GM12801 (cell line): ENCODE data around the gene PPP2R1A.

Experiments used
- TF ChIP-seq, protein P1 (sequence below): IDR thresholded peaks from one replicate; pipeline ENCODE4 v1.5.1; 2011; ENCODE audit warnings: control low read depth; ENCODE audit not compliant: insufficient read length; ENCODE audit errors: extremely low read depth

The PPP2R1A gene

DNA sequence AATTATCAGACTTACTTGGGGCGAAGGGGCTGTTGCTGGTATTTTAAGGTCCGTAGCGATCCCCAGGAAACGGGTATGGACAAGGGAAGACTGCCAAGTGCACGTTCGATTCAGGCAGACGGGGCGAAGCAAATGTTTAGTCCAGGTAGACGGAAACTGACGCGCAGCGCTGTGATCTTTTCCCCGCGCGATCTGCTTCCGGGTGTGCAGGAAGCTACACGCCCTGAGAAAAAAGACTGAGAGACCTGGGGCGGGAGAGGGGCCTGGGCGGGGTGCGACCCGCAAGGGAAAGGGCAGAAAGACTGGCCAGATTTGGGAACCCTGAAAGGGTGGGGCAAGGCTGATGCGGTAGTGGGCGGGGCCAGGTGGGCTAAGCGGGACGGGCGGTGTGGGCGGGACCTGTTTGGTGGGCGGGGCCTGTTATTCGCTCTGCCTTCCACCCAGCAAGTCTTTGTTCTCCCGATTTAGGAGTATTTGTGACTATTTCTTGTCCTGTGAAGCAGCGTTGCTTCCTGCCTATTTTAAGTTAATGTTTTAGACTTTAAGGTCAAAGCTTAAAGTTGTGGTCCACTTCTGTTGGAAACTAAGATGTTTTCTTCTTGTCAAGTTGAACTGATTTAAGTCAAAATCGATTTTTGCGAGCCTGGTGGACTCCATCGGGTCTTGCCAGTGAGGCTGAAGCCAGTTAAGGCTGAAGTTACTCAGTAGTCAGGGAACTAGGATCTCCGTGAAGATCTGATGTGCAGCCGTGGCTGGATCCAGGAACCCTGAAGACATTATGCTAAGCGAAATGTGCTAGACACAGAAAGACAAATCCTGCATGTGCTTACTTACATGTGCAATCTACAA is 18.3 kb upstream of the PPP2R1A start, which contains the start of gene ZNF836:
Gene ZNF836, minus strand, starts transcription at position 301 of the 849 bp plus-strand sequence. CDS start 3,549 bp downstream, outside the sequence.
- TF ChIP-seq, protein P1, sequence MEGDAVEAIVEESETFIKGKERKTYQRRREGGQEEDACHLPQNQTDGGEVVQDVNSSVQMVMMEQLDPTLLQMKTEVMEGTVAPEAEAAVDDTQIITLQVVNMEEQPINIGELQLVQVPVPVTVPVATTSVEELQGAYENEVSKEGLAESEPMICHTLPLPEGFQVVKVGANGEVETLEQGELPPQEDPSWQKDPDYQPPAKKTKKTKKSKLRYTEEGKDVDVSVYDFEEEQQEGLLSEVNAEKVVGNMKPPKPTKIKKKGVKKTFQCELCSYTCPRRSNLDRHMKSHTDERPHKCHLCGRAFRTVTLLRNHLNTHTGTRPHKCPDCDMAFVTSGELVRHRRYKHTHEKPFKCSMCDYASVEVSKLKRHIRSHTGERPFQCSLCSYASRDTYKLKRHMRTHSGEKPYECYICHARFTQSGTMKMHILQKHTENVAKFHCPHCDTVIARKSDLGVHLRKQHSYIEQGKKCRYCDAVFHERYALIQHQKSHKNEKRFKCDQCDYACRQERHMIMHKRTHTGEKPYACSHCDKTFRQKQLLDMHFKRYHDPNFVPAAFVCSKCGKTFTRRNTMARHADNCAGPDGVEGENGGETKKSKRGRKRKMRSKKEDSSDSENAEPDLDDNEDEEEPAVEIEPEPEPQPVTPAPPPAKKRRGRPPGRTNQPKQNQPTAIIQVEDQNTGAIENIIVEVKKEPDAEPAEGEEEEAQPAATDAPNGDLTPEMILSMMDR = no peak

DNA sequence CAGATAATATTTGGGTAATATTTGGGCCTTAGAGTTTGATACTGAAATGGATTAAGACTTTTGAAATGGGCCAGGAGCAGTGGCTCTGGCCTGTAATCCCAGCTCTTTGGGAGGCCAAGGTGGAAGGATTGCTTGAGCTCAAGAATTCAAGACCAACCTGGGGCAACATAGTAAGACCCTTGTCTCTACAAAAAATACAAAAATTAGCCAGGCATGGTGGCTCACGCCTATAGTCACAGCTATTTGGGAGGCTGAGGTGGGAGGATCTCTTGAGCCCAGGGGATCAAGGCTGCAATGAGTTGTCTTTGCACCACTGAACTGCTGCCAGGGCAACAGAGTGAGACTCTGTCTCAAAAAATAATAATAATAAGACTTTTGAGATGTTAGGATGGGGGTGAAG is 17.5 kb upstream of the PPP2R1A start:
- TF ChIP-seq, protein P1 = no peak

DNA sequence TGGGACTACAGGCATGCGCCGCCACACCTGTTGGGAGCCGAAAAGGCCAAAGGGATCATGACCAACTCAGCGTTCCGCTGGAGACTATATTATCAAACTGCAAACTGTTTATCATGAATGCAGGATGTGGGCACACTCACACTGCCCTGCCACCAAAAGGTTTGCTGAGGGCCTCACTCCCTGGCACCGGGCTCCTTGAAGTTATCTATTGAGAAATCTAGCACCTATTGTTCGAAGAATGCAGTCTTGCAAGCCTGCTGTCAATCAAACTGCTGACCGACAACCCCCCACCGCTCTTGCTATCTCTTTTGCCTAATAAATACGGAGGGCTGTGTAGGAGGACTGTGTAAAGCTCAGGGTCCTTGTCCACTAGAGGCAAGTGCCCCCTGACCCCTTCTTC is 13.3 kb upstream of the PPP2R1A start:
- TF ChIP-seq, protein P1 = no peak

DNA sequence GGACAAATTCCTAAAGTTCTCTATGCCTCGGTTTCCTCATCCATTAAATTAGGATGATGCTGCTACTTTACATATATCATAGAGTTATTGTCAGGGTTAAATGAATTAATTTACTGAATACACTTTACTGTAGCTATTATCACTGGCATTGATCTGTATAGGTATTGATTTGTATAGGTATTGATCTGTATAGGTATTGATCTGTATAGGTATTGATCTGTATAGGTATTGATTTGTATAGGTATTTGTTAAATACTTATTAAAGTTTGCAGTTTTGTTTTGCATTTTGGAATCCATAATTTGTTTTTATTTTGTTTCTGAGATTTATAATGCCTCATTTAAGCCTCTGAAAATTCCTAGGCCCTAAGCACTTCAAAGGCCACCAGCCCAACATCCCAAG is 2.4 kb upstream of the PPP2R1A start:
- TF ChIP-seq, protein P1 = no peak

DNA sequence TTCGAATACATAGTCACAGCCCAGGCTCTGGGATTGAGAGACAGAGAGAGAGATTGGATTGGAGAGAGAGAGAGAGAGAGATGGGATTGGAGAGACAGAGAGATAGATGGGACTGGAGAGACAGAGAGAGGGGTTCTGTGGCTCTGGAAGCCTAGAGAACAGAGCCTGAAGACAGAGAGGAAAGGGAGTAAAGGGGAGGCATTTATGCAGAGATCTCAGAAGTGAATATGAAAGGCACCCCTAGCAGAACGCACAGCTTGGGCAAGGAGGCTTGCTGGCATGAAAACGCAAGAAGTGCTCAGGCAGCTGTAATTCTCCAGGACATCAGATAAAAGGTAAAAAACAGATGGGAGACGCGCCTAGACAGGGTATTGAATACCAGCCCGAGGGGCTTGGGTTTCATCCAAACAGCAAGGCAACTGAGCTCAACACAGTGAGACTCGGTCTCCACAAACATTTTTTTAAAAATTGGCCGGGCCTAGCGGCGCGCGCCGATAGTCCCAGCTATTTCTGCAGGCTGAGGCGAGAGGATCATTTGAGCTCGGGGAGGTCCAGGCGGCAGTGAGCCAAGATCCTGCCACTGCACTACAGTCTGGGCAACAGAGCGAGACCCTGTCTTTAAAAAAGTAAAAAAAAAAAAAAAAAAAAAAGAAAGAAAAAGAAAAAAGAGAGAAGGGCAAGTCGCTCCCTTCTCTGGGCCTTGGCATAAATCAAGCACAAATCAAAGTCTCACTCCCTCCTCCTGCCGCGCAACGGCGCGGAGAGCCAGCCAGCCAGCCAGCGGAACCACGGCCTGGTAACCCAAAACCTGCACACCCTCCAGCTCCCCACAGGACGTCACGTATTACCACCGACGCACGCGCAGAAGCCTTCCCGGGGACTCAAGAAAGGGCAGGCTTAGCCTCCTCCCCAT is 774 bp upstream of the PPP2R1A start:
- TF ChIP-seq, protein P1 = no peak

DNA sequence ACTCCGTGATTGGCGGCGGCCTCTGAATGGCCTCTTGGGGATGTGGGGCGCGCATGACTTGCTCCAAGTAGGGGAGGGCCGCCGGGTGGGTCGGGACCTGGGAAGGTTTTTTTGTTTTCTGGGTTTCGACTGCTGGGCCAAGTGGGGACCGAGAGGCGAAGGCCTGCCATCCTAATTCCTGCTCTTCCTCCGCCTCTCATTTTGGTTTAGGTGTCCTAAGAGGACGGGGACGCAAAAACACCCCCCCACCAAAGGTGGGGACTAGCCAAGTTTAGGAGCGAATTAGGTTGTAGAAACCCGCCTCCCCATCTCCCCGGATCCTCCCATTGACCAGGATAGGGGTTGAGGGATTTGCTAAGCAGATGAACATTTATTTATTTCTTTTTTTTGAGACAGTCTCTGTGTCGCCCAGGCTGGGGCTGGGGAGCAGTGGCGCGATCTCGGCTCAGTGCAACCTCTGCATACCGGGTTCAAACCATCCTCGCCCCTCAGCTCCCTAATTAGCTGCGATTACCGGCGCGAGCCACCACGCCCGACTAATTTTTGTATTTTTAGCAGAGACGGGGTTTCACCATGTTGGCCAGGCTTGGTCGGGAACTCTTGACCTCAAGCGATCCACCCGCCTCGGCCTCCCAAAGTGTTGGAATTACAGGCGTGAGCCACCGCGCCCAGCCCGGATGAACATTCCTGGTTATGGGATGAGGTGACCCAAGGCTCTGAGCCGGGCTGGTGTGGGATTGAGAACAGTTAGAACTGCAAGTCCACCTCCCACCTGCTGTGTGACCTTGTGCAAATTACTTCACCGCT is 838 bp downstream of the PPP2R1A start:
- TF ChIP-seq, protein P1 = no peak
